Panc1 (cell line): Measurements from ENCODE around the gene PLPP7.

ENCODE experiments used
- CTCF ChIP-seq: fragments of 450-650 bp; IDR thresholded peaks from 2 replicates; pipeline ENCODE4 v1.5.1; 2017; ENCODE audit warnings: mild to moderate bottlenecking
- POLR2AphosphoS5 ChIP-seq: IDR thresholded peaks from 2 replicates; pipeline ENCODE4 v1.6.1; 2012; ENCODE audit warnings: mild to moderate bottlenecking, low read depth, low read length, moderate library complexity
- REST ChIP-seq, 2 experiments: IDR thresholded peaks; 2 replicates each; pipeline ENCODE4 v1.6.1; 2011 to 2012; ENCODE audit warnings: low read depth in 2 of 2, control low read depth in 1 of 2, low read length in 1 of 2, mild to moderate bottlenecking in 1 of 2, moderate library complexity in 1 of 2; ENCODE audit not compliant: insufficient read depth in 1 of 2
- SIN3A ChIP-seq: IDR thresholded peaks from 2 replicates; pipeline ENCODE4 v1.6.1; 2012; ENCODE audit warnings: low read depth, mild to moderate bottlenecking, low read length, moderate library complexity, borderline replicate concordance; ENCODE audit not compliant: insufficient read depth
- TCF7L2 ChIP-seq: IDR thresholded peaks from 2 replicates; pipeline ENCODE4 v1.6.1; 2011; ENCODE audit warnings: mild to moderate bottlenecking, low read depth, low read length, inconsistent platforms

GRCh38 chr9:131266266-131267229 is 23.0 kb upstream of the PLPP7 start:
- TF ChIP-seq CTCF (no peak), TCF7L2 (no peak), POLR2AphosphoS5 (no peak), SIN3A (no peak), REST (IDR thresholded peaks at IDR 0.05; ENCODE audit: insufficient read depth in 1 of 2, low read depth in 2 of 2, low read length in 1 of 2) (no peak)
